ENCODE results near the gene RNASE3. TPM values are rescaled to one million over a fixed set of nuclear protein-coding genes. Genes with fewer than 3 reads are reported as not detected.
"Not testable (repeated sequence)": the region's sequence is repeated elsewhere in the genome, so short reads cannot be mapped to it uniquely, and the experiment has no call there.

RNASE3 gene
- polyA plus RNA-seq, 1 experiment: not detected

GRCh38 chr14:20873370-20874177 lies 17.6 kb upstream of the RNASE3 start:
- POLR2A ChIA-PET: no interaction called here
- CTCF ChIA-PET: interaction anchor here (0.9 to 2.4 kb wide), 8 partner anchors 15 to 177 kb away, joined by 3 to 10 read pairs (median 4); no protein-coding TSS in a partner anchor
- H3K4me3 ChIP-seq (ENCODE audit: low read depth, low read length): no peak overlapping the region

GRCh38 chr14:20877016-20877415 lies 14.2 kb upstream of the RNASE3 start:
- Histone ChIP-seq H3K4me3 (ENCODE audit: low read depth, low read length) (no peak overlapping the region), H3K27me3 (ENCODE audit: control insufficient read depth, insufficient read depth, low read length) (no peaks in the 10 kb centered on the region), H3K9me3 (ENCODE audit: control insufficient read depth, insufficient read depth, low read length) (no peaks in the 10 kb centered on the region), H3K27ac (ENCODE audit: low read depth, low read length) (no peak overlapping the region)
- CTCF ChIA-PET: no interaction called here
- no peak for TF ChIP-seq CTCF (IDR thresholded peaks at IDR 0.05; ENCODE audit: low read depth, low read length)
- POLR2A ChIA-PET: no interaction called here
- DNase-seq (ENCODE audit: low read depth, low spot score): no peak

More at GRCh38 chr14:20873370-20874177, 17.6 kb upstream of the RNASE3 start:
- H3K9me3 ChIP-seq (ENCODE audit: control insufficient read depth, insufficient read depth, low read length): no peaks in the 10 kb centered on the region
- TF ChIP-seq CTCF (IDR thresholded peaks at IDR 0.05; ENCODE audit: low read depth, low read length): peak; percentile 67
- DNase-seq (ENCODE audit: low read depth, low spot score): no peak
- H3K27ac ChIP-seq (ENCODE audit: low read depth, low read length): no peak overlapping the region
- H3K27me3 ChIP-seq (ENCODE audit: control insufficient read depth, insufficient read depth, low read length): no peaks in the 10 kb centered on the region

GRCh38 chr14:20878695-20879094 lies 12.5 kb upstream of the RNASE3 start:
- no peaks in the 10 kb centered on the region for H3K27me3 ChIP-seq (ENCODE audit: control insufficient read depth, insufficient read depth, low read length)
- DNase-seq (ENCODE audit: low read depth, low spot score): no peak
- ChIA-PET POLR2A (no interaction called here), CTCF (no interaction called here)
- H3K9me3 ChIP-seq (ENCODE audit: control insufficient read depth, insufficient read depth, low read length): no peaks in the 10 kb centered on the region
- no peak for TF ChIP-seq CTCF (IDR thresholded peaks at IDR 0.05; ENCODE audit: low read depth, low read length)
- H3K4me3 ChIP-seq (ENCODE audit: low read depth, low read length): no peak overlapping the region
- no peak overlapping the region for H3K27ac ChIP-seq (ENCODE audit: low read depth, low read length)

- POLR2A ChIA-PET; H3K9me3 ChIP-seq (ENCODE audit: control insufficient read depth, insufficient read depth, low read length); H3K27ac ChIP-seq (ENCODE audit: low read depth, low read length); H3K27me3 ChIP-seq (ENCODE audit: control insufficient read depth, insufficient read depth, low read length); H3K4me3 ChIP-seq (ENCODE audit: low read depth, low read length); DNase-seq (ENCODE audit: low read depth, low spot score); CTCF ChIA-PET: not testable (repeated sequence)
Measured at GRCh38 chr14:20881229-20881628, 10.0 kb upstream of the RNASE3 start.

GRCh38 chr14:20882787-20883186 lies 8.4 kb upstream of the RNASE3 start:
- H3K27ac ChIP-seq (ENCODE audit: low read depth, low read length); H3K4me3 ChIP-seq (ENCODE audit: low read depth, low read length); H3K9me3 ChIP-seq (ENCODE audit: control insufficient read depth, insufficient read depth, low read length); POLR2A ChIA-PET; DNase-seq (ENCODE audit: low read depth, low spot score); CTCF ChIA-PET; H3K27me3 ChIP-seq (ENCODE audit: control insufficient read depth, insufficient read depth, low read length): not testable (repeated sequence)

- H3K27ac ChIP-seq (ENCODE audit: low read depth, low read length); DNase-seq (ENCODE audit: low read depth, low spot score); H3K4me3 ChIP-seq (ENCODE audit: low read depth, low read length); H3K27me3 ChIP-seq (ENCODE audit: control insufficient read depth, insufficient read depth, low read length); POLR2A ChIA-PET; H3K9me3 ChIP-seq (ENCODE audit: control insufficient read depth, insufficient read depth, low read length): not testable (repeated sequence)
- CTCF ChIA-PET: interaction anchor here (1.0 to 1.5 kb wide), 2 partner anchors 19 to 29 kb away, joined by 3 read pairs; no protein-coding TSS in a partner anchor
Measured at GRCh38 chr14:20888411-20888810, 2.8 kb upstream of the RNASE3 start.

- POLR2A ChIA-PET; H3K27ac ChIP-seq (ENCODE audit: low read depth, low read length); H3K27me3 ChIP-seq (ENCODE audit: control insufficient read depth, insufficient read depth, low read length); CTCF ChIA-PET; H3K4me3 ChIP-seq (ENCODE audit: low read depth, low read length); H3K9me3 ChIP-seq (ENCODE audit: control insufficient read depth, insufficient read depth, low read length); DNase-seq (ENCODE audit: low read depth, low spot score): not testable (repeated sequence)
Measured at GRCh38 chr14:20895322-20895721, 4.1 kb downstream of the RNASE3 start.
